ENCODE data around the gene ENTR1.

Gene ENTR1

GRCh38 chr9:136359774-136360718, 50.4 kb downstream of the ENTR1 start:
- CTCF ChIA-PET: interaction anchor here (0.6 kb wide), 1 partner anchor 13 kb away, joined by 3 read pairs; no protein-coding TSS in a partner anchor
- TF ChIP-seq L3MBTL2 (conservative IDR thresholded peaks at IDR 0.05): no peak
- no peak for TF ChIP-seq CTBP1 (IDR thresholded peaks at IDR 0.05; ENCODE audit: borderline replicate concordance)
- TF ChIP-seq BHLHE40 (IDR thresholded peaks at IDR 0.05; ENCODE audit: borderline replicate concordance): no peak

GRCh38 chr9:136358888-136359287, 51.5 kb downstream of the ENTR1 start:
- POLR2A ChIA-PET: no interaction called here
- no peak for TF ChIP-seq BHLHE40 (IDR thresholded peaks at IDR 0.05; ENCODE audit: borderline replicate concordance)
- no peak for TF ChIP-seq ZNF384 (IDR thresholded peaks at IDR 0.05)
- no peak for TF ChIP-seq ELF4 (IDR thresholded peaks at IDR 0.05)
- TF ChIP-seq PKNOX1 (IDR thresholded peaks at IDR 0.05): no peak
- TF ChIP-seq SUZ12 (IDR thresholded peaks at IDR 0.05): no peak
- no peak for TF ChIP-seq L3MBTL2 (conservative IDR thresholded peaks at IDR 0.05)
- TF ChIP-seq FOXM1 (IDR thresholded peaks at IDR 0.05; ENCODE audit: borderline replicate concordance): no peak
- TF ChIP-seq HDGF (IDR thresholded peaks at IDR 0.05; ENCODE audit: borderline replicate concordance): no peak
- no peak for TF ChIP-seq FOXK2 (IDR thresholded peaks at IDR 0.05)
- CTCF ChIA-PET: no interaction called here
- DNase-seq (ENCODE audit: extremely low spot score): no peak

More at GRCh38 chr9:136359774-136360718, 50.4 kb downstream of the ENTR1 start:
- no peak for DNase-seq (ENCODE audit: extremely low spot score)
- POLR2A ChIA-PET: no interaction called here

- POLR2A ChIA-PET: no interaction called here
Measured at GRCh38 chr9:136358016-136358415, 52.4 kb downstream of the ENTR1 start.

GRCh38 chr9:136357202-136357725, 53.1 kb downstream of the ENTR1 start:
- no peak for DNase-seq (ENCODE audit: extremely low spot score)
- CTCF ChIA-PET: no interaction called here
- TF ChIP-seq TARDBP (IDR thresholded peaks at IDR 0.05) (no peak), ZNF384 (IDR thresholded peaks at IDR 0.05) (no peak), LEF1 (IDR thresholded peaks at IDR 0.05; ENCODE audit: borderline replicate concordance) (no peak), SP1 (IDR thresholded peaks at IDR 0.05) (no peak), SUZ12 (IDR thresholded peaks at IDR 0.05) (no peak), BHLHE40 (IDR thresholded peaks at IDR 0.05; ENCODE audit: borderline replicate concordance) (no peak), FOXM1 (IDR thresholded peaks at IDR 0.05; ENCODE audit: borderline replicate concordance) (no peak), PKNOX1 (IDR thresholded peaks at IDR 0.05) (no peak)
- POLR2A ChIA-PET: no interaction called here

More at GRCh38 chr9:136358016-136358415, 52.4 kb downstream of the ENTR1 start:
- no peak for DNase-seq (ENCODE audit: extremely low spot score)
- TF ChIP-seq ELF4 (IDR thresholded peaks at IDR 0.05) (no peak), FOXK2 (IDR thresholded peaks at IDR 0.05) (no peak), FOXM1 (IDR thresholded peaks at IDR 0.05; ENCODE audit: borderline replicate concordance) (no peak), SP1 (IDR thresholded peaks at IDR 0.05) (no peak), ARNT (IDR thresholded peaks at IDR 0.05) (no peak), FOXA1 (IDR thresholded peaks at IDR 0.05) (no peak), BHLHE40 (IDR thresholded peaks at IDR 0.05; ENCODE audit: borderline replicate concordance) (no peak), SUZ12 (IDR thresholded peaks at IDR 0.05) (no peak), NFRKB (IDR thresholded peaks at IDR 0.05) (no peak), PKNOX1 (IDR thresholded peaks at IDR 0.05) (no peak), ZNF384 (IDR thresholded peaks at IDR 0.05) (no peak), TARDBP (IDR thresholded peaks at IDR 0.05) (no peak), CTBP1 (IDR thresholded peaks at IDR 0.05; ENCODE audit: borderline replicate concordance) (no peak), HDGF (IDR thresholded peaks at IDR 0.05; ENCODE audit: borderline replicate concordance) (no peak), LEF1 (IDR thresholded peaks at IDR 0.05; ENCODE audit: borderline replicate concordance) (no peak), L3MBTL2 (conservative IDR thresholded peaks at IDR 0.05) (no peak)
- CTCF ChIA-PET: no interaction called here

- DNase-seq (ENCODE audit: extremely low spot score): no peak
- TF ChIP-seq FOXA1 (IDR thresholded peaks at IDR 0.05) (no peak), NFRKB (IDR thresholded peaks at IDR 0.05) (no peak), ELF4 (IDR thresholded peaks at IDR 0.05) (no peak), CTBP1 (IDR thresholded peaks at IDR 0.05; ENCODE audit: borderline replicate concordance) (no peak), HDGF (IDR thresholded peaks at IDR 0.05; ENCODE audit: borderline replicate concordance) (no peak), SUZ12 (IDR thresholded peaks at IDR 0.05) (no peak), PKNOX1 (IDR thresholded peaks at IDR 0.05) (no peak), FOXM1 (IDR thresholded peaks at IDR 0.05; ENCODE audit: borderline replicate concordance) (no peak), FOXK2 (IDR thresholded peaks at IDR 0.05) (no peak), TARDBP (IDR thresholded peaks at IDR 0.05) (no peak), BHLHE40 (IDR thresholded peaks at IDR 0.05; ENCODE audit: borderline replicate concordance) (no peak), L3MBTL2 (conservative IDR thresholded peaks at IDR 0.05) (no peak), ARNT (IDR thresholded peaks at IDR 0.05) (no peak), ZNF384 (IDR thresholded peaks at IDR 0.05) (no peak), LEF1 (IDR thresholded peaks at IDR 0.05; ENCODE audit: borderline replicate concordance) (no peak), SP1 (IDR thresholded peaks at IDR 0.05) (no peak)
- ChIA-PET POLR2A (no interaction called here), CTCF (no interaction called here)
Measured at GRCh38 chr9:136355616-136356557, 54.5 kb downstream of the ENTR1 start.

Data from HEK293T (cell line).